ENCODE results near the gene FAHD1.

DNA sequence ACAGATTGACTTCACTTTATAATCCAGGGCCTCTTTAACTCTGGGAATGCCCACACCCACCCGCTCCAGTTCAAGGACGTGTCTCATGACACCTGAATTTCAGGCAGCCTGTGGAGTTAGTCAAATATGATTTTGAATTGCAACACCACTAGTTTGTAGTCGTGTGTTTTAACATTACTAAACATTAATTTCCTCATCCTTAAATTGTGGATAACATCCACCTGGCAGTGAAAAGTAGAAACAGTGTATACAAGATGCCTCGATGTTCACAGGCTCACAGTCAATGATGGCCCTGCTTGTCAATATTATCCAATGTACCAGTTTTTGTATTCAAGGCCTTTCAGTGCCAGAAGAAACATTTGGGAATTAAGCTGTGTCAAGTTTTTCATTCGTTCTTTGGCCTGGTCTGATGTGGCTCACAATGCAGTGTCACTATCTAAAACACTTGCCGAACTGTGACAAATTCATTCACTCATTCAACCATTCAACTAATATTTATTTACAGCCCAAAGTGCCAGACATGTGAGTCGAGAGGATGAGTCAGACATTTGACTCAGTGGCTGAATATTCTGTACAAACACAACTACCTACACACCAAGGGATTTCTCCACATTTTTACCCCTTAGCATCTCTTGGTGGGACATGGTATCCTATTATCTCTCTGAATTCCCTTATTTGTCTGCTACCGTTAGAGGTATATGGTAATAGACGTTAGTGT, 43.5 kb downstream of the FAHD1 start:
- no peak for TF ChIP-seq GATA3 (IDR thresholded peaks at IDR 0.05; ENCODE audit: low read depth, low read length)
- TF ChIP-seq GATA2 (IDR thresholded peaks at IDR 0.05; ENCODE audit: low read depth, low read length) = no peak
